C4-2B (cell line): ENCODE results near the gene UPK1A.

Source experiments
- CTCF ChIP-seq: fragments of 450-650 bp; conservative IDR thresholded peaks from 2 replicates; pipeline ENCODE4 v1.5.1; 2017; ENCODE audit warnings: mild to moderate bottlenecking
- ZFX ChIP-seq: fragments of 450-650 bp; IDR thresholded peaks from 2 replicates; pipeline ENCODE4 v1.6.1; 2017

GRCh38 chr19:35661995-35662340 lies 4.3 kb upstream of the UPK1A start:
- TF ChIP-seq CTCF (no peak), ZFX (no peak)
